ENCODE results near the gene SNX9. TPM values are rescaled to one million over a fixed set of nuclear protein-coding genes. Genes with fewer than 3 reads are reported as not detected.

Gene SNX9
- total and polyA plus RNA-seq, 2 of the 8 experiments (the other 6 are each of a cell fraction or from before 2014, with no cell fraction given) = 11.8 to 23.2 TPM

GRCh38 chr6:157787080-157787479, 36.0 kb upstream of the SNX9 start:
- Histone ChIP-seq H2BK120ac (replicated peaks; ENCODE audit: low read depth, low read length) (no peak overlapping the region), H3K4me2 (ENCODE audit: insufficient read depth in 1 of 2, low read depth in 2 of 2, low read length in 2 of 2) (no peak overlapping the region), H2BK5ac (ENCODE audit: low read depth, low read length) (no peak overlapping the region), H2AFZ (ENCODE audit: low read length) (no peak overlapping the region), H3K36me3 (ENCODE audit: control insufficient read depth in 2 of 4, insufficient read depth in 4 of 4, low read length in 3 of 4) (no peaks in the 10 kb centered on the region), H3K23me2 (ENCODE audit: low read depth, low read length) (no peaks in the 10 kb centered on the region), H4K8ac (ENCODE audit: extremely low read depth, insufficient read depth, low read length) (no peak overlapping the region), H3K9me3 (ENCODE audit: insufficient read depth in 2 of 2, low read depth in 1 of 2, low read length in 1 of 2) (peaks cover 0 to under 1% of the 10 kb centered on the region in 2 experiments; a peak in 1 of 4 replicates), H3K79me1 (ENCODE audit: low read depth, low read length) (no peaks in the 10 kb centered on the region), H3K23ac (ENCODE audit: insufficient read length) (no peak overlapping the region), H4K20me1 (replicated peaks in 1 of 2; ENCODE audit: control insufficient read depth in 1 of 2, insufficient read depth in 2 of 2, low read length in 2 of 2) (no peaks in the 10 kb centered on the region), H2BK20ac (ENCODE audit: low read length) (no peak overlapping the region), H3K4me1 (replicated peaks in 1 of 4; ENCODE audit: control insufficient read depth in 3 of 4, insufficient read depth in 4 of 4, low read length in 3 of 4) (peaks cover 0 to 2% (median 0%) of the 10 kb centered on the region in 4 experiments; a peak in 1 of 7 replicates), H2BK15ac (ENCODE audit: low read length) (no peak overlapping the region), H2BK12ac (ENCODE audit: low read depth, low read length) (no peak overlapping the region), H4K91ac (replicated peaks; ENCODE audit: insufficient read length, low read length) (no peak overlapping the region), H2AK5ac (ENCODE audit: low read depth, low read length) (no peak overlapping the region), H3K56ac (replicated peaks; ENCODE audit: insufficient read length, low read depth, low read length) (no peak overlapping the region), H3K27me3 (replicated peaks in 1 of 4; ENCODE audit: control insufficient read depth in 3 of 4, extremely low read depth in 1 of 4, insufficient read depth in 3 of 4, low read length in 3 of 4) (no peaks in the 10 kb centered on the region), H3K4me3 (ENCODE audit: extremely low read depth in 1 of 4, insufficient read depth in 2 of 4, low read depth in 3 of 4, low read length in 4 of 4) (no peak overlapping the region), H4K5ac (ENCODE audit: insufficient read length, low read depth, low read length) (no peak overlapping the region), H3K4ac (replicated peaks; ENCODE audit: insufficient read length, low read depth, low read length) (no peak overlapping the region), H3K14ac (ENCODE audit: insufficient read length) (no peak overlapping the region), H3K27ac (ENCODE audit: low read depth, low read length) (no peak overlapping the region), H3K9ac (replicated peaks in 1 of 4; ENCODE audit: extremely low read depth in 1 of 4, low read depth in 3 of 4, low read length in 3 of 4) (no peak overlapping the region), H3K18ac (ENCODE audit: extremely low read depth, low read length) (no peak overlapping the region), H3K79me2 (ENCODE audit: control insufficient read depth in 1 of 2, insufficient read depth in 2 of 2, low read length in 2 of 2) (no peaks in the 10 kb centered on the region)
- no peak for TF ChIP-seq CBX8 (IDR thresholded peaks at IDR 0.05; ENCODE audit: borderline replicate concordance, low read depth, low read length)
- no peak for TF ChIP-seq EGR1 (IDR thresholded peaks at IDR 0.05; ENCODE audit: borderline replicate concordance, low read depth, low read length)
- TF ChIP-seq, protein P1, sequence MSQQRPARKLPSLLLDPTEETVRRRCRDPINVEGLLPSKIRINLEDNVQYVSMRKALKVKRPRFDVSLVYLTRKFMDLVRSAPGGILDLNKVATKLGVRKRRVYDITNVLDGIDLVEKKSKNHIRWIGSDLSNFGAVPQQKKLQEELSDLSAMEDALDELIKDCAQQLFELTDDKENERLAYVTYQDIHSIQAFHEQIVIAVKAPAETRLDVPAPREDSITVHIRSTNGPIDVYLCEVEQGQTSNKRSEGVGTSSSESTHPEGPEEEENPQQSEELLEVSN (IDR thresholded peaks at IDR 0.05) = no peak
- TF ChIP-seq CHD2 (IDR thresholded peaks at IDR 0.05; ENCODE audit: low read length) = no peak
- TF ChIP-seq BCL11A (IDR thresholded peaks at IDR 0.05; ENCODE audit: low read depth in 2 of 2, low read length in 2 of 2) = no peak
- no peak for TF ChIP-seq TEAD4 (IDR thresholded peaks at IDR 0.05; ENCODE audit: low read depth, low read length)
- TF ChIP-seq, protein P2, sequence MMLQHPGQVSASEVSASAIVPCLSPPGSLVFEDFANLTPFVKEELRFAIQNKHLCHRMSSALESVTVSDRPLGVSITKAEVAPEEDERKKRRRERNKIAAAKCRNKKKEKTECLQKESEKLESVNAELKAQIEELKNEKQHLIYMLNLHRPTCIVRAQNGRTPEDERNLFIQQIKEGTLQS (IDR thresholded peaks at IDR 0.05; ENCODE audit: insufficient read depth, low read depth, low read length) = no peak
- TF ChIP-seq GTF2F1 (IDR thresholded peaks at IDR 0.05; ENCODE audit: borderline replicate concordance, low read depth, low read length) = no peak
- no peak for TF ChIP-seq RNF2 (IDR thresholded peaks at IDR 0.05; ENCODE audit: borderline replicate concordance, low read depth, low read length, missing control alignments, poor library complexity, severe bottlenecking)
- FAIRE-seq = no peak
- POLR2A ChIA-PET (ENCODE audit: partially characterized antibody) = interaction anchor here (1.3 kb wide), 1 partner anchor 21 kb away, joined by 5 read pairs; no protein-coding TSS in a partner anchor
- CTCF ChIA-PET (ENCODE audit: partially characterized antibody) = interaction anchor here (0.6 to 1.4 kb wide), 3 partner anchors 14 to 118 kb away, joined by 3 read pairs; no protein-coding TSS in a partner anchor
- WGBS, 2 experiments (ENCODE audit: extremely low coverage in 1 of 2, insufficient coverage in 1 of 2, insufficient read length in 1 of 2, insufficient replicate concordance in 2 of 2, low coverage in 1 of 2, low lambda C conversion rate in 2 of 2, missing lambda C conversion rate in 1 of 2) = 88% methylated on average over 1 of the region's 1 CpG; no CpG with 5 or more reads in 1 of the 2 experiments
- DNase-seq (ENCODE audit: low read depth in 1 of 2, low spot score in 2 of 2) = no peak

Measured in H1 (cell line).